ENCODE results near the gene AGPAT2.

The AGPAT2 gene

GRCh38 chr9:136686794-136687711 is at the start of gene AGPAT2:
TSS of gene AGPAT2 (minus strand) at chr9:136687457. CDS start at chr9:136687357, 100 bp downstream.
- TF ChIP-seq CSRNP3 (CRISPR knock-in tag; IDR thresholded peaks at IDR 0.05): no peak
- TF ChIP-seq ZNF70 (CRISPR knock-in tag; IDR thresholded peaks at IDR 0.05): no peak
- TF ChIP-seq ZFP3 (CRISPR knock-in tag; IDR thresholded peaks at IDR 0.05): no peak
- TF ChIP-seq ZC3H10 (CRISPR knock-in tag; IDR thresholded peaks at IDR 0.05): no peak
- TF ChIP-seq, protein P1, sequence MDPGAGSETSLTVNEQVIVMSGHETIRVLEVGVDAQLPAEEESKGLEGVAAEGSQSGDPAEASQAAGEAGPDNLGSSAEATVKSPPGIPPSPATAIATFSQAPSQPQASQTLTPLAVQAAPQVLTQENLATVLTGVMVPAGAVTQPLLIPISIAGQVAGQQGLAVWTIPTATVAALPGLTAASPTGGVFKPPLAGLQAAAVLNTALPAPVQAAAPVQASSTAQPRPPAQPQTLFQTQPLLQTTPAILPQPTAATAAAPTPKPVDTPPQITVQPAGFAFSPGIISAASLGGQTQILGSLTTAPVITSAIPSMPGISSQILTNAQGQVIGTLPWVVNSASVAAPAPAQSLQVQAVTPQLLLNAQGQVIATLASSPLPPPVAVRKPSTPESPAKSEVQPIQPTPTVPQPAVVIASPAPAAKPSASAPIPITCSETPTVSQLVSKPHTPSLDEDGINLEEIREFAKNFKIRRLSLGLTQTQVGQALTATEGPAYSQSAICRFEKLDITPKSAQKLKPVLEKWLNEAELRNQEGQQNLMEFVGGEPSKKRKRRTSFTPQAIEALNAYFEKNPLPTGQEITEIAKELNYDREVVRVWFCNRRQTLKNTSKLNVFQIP (CRISPR knock-in tag; IDR thresholded peaks at IDR 0.05; ENCODE audit: borderline replicate concordance, low read depth): no peak
- no peak for TF ChIP-seq BACH2 (CRISPR knock-in tag; IDR thresholded peaks at IDR 0.05; ENCODE audit: borderline replicate concordance)
- ATAC-seq: peak; percentile 73

- TF ChIP-seq BACH2 (CRISPR knock-in tag; IDR thresholded peaks at IDR 0.05; ENCODE audit: borderline replicate concordance) (no peak), ZFP3 (CRISPR knock-in tag; IDR thresholded peaks at IDR 0.05) (no peak), PPARA (CRISPR knock-in tag; IDR thresholded peaks at IDR 0.05; ENCODE audit: borderline replicate concordance) (no peak), ZFP30 (CRISPR knock-in tag; IDR thresholded peaks at IDR 0.05) (no peak), ZNF8 (CRISPR knock-in tag; IDR thresholded peaks at IDR 0.05) (no peak), OSR1 (CRISPR knock-in tag; IDR thresholded peaks at IDR 0.05) (no peak), ISL1 (CRISPR knock-in tag; IDR thresholded peaks at IDR 0.05) (no peak), TCF4 (CRISPR knock-in tag; IDR thresholded peaks at IDR 0.05; ENCODE audit: borderline replicate concordance) (no peak), ZNF70 (CRISPR knock-in tag; IDR thresholded peaks at IDR 0.05) (no peak), CSDC2 (CRISPR knock-in tag; IDR thresholded peaks at IDR 0.05) (no peak), CSRNP3 (CRISPR knock-in tag; IDR thresholded peaks at IDR 0.05) (no peak), SNAI2 (CRISPR knock-in tag; IDR thresholded peaks at IDR 0.05) (no peak)
- TF ChIP-seq, protein P2, sequence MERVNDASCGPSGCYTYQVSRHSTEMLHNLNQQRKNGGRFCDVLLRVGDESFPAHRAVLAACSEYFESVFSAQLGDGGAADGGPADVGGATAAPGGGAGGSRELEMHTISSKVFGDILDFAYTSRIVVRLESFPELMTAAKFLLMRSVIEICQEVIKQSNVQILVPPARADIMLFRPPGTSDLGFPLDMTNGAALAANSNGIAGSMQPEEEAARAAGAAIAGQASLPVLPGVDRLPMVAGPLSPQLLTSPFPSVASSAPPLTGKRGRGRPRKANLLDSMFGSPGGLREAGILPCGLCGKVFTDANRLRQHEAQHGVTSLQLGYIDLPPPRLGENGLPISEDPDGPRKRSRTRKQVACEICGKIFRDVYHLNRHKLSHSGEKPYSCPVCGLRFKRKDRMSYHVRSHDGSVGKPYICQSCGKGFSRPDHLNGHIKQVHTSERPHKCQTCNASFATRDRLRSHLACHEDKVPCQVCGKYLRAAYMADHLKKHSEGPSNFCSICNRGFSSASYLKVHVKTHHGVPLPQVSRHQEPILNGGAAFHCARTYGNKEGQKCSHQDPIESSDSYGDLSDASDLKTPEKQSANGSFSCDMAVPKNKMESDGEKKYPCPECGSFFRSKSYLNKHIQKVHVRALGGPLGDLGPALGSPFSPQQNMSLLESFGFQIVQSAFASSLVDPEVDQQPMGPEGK (CRISPR knock-in tag; IDR thresholded peaks at IDR 0.05; ENCODE audit: borderline replicate concordance): no peak
- TF ChIP-seq, protein P1 (CRISPR knock-in tag; IDR thresholded peaks at IDR 0.05; ENCODE audit: borderline replicate concordance, low read depth): no peak
- no peak for ATAC-seq
Observed at GRCh38 chr9:136735812-136736480, 48.7 kb upstream of the AGPAT2 start.

DNA sequence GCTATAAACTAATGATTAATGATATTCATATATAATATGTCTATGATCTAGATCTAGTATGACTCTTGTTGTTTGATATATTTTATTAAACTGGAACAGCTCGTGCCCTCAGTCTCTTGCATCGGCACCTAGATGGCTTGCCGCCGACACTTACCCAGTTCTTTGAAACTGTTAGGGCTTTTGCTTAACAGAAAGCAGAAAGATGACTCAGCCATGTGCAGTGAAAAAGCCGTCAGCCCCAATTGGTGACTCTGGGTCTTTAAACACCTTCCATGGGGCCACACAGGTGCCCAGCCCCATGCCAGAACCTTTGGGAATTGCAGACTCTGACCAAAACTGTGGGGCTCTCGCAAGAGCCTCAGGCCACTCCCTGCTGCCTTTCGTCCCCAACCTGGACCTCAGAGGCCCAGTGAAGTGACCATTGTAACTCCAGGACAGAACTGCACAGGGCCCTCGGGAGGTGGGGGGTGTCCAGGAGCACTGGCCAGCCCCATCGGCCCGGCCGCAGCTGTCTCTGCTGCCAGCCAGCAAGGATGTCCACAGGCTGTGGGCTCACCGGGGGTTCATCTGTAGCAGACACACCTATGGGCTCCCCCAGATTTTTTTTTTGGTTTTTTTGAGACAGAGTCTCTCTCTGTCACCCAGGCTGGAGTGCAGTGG is 47.7 kb upstream of the AGPAT2 start:
- TF ChIP-seq, protein P3, sequence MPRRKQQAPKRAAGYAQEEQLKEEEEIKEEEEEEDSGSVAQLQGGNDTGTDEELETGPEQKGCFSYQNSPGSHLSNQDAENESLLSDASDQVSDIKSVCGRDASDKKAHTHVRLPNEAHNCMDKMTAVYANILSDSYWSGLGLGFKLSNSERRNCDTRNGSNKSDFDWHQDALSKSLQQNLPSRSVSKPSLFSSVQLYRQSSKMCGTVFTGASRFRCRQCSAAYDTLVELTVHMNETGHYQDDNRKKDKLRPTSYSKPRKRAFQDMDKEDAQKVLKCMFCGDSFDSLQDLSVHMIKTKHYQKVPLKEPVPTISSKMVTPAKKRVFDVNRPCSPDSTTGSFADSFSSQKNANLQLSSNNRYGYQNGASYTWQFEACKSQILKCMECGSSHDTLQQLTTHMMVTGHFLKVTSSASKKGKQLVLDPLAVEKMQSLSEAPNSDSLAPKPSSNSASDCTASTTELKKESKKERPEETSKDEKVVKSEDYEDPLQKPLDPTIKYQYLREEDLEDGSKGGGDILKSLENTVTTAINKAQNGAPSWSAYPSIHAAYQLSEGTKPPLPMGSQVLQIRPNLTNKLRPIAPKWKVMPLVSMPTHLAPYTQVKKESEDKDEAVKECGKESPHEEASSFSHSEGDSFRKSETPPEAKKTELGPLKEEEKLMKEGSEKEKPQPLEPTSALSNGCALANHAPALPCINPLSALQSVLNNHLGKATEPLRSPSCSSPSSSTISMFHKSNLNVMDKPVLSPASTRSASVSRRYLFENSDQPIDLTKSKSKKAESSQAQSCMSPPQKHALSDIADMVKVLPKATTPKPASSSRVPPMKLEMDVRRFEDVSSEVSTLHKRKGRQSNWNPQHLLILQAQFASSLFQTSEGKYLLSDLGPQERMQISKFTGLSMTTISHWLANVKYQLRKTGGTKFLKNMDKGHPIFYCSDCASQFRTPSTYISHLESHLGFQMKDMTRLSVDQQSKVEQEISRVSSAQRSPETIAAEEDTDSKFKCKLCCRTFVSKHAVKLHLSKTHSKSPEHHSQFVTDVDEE (CRISPR knock-in tag; IDR thresholded peaks at IDR 0.05): no peak
- TF ChIP-seq CREB5 (CRISPR knock-in tag; IDR thresholded peaks at IDR 0.05; ENCODE audit: low read depth): no peak
- TF ChIP-seq GLIS3 (CRISPR knock-in tag; IDR thresholded peaks at IDR 0.05): no peak
- no peak for TF ChIP-seq ZC3H10 (CRISPR knock-in tag; IDR thresholded peaks at IDR 0.05)
- no peak for TF ChIP-seq ESRRG (CRISPR knock-in tag; IDR thresholded peaks at IDR 0.05)
- no peak for TF ChIP-seq ARNTL (CRISPR knock-in tag; IDR thresholded peaks at IDR 0.05; ENCODE audit: borderline replicate concordance, low read depth)
- no peak for TF ChIP-seq TCF4 (CRISPR knock-in tag; IDR thresholded peaks at IDR 0.05; ENCODE audit: borderline replicate concordance)
- TF ChIP-seq ZNF565 (CRISPR knock-in tag; conservative IDR thresholded peaks at IDR 0.05; ENCODE audit: low read depth): no peak
- no peak for TF ChIP-seq ZFP3 (CRISPR knock-in tag; IDR thresholded peaks at IDR 0.05)
- no peak for TF ChIP-seq SNAI2 (CRISPR knock-in tag; IDR thresholded peaks at IDR 0.05)
- TF ChIP-seq PPARA (CRISPR knock-in tag; IDR thresholded peaks at IDR 0.05; ENCODE audit: borderline replicate concordance): no peak
- no peak for TF ChIP-seq ISL1 (CRISPR knock-in tag; IDR thresholded peaks at IDR 0.05)
- TF ChIP-seq RARB (CRISPR knock-in tag; IDR thresholded peaks at IDR 0.05): no peak
- ATAC-seq: no peak; the same call in 2 of the 3 replicates

Measured in SK-N-SH treated with all-trans-retinoic acid at 6 μM for 48 hours (cell line).